ENCODE data around the gene DUSP10. TPM values are rescaled to one million over a fixed set of nuclear protein-coding genes. Genes with fewer than 3 reads are reported as not detected.

The DUSP10 gene
- total RNA-seq, 1 experiment from 2014 or later = 15.9 TPM

- no peaks in the 10 kb centered on the region for H3K36me3 Mint-ChIP-seq (ENCODE audit: insufficient read depth, unreplicated experiment)
- CTCF ChIA-PET = interaction anchor here (0.6 to 2.1 kb wide), 4 partner anchors 18 to 672 kb away, joined by 3 to 8 read pairs (median 3); no protein-coding TSS in a partner anchor
- POLR2A ChIA-PET = interaction anchor here (0.6 to 2.2 kb wide), 2 partner anchors 13 to 41 kb away, joined by 3 to 6 read pairs; no protein-coding TSS in a partner anchor
Observed at GRCh38 chr1:221783437-221783836, 41.5 kb upstream of the DUSP10 start.

DNA sequence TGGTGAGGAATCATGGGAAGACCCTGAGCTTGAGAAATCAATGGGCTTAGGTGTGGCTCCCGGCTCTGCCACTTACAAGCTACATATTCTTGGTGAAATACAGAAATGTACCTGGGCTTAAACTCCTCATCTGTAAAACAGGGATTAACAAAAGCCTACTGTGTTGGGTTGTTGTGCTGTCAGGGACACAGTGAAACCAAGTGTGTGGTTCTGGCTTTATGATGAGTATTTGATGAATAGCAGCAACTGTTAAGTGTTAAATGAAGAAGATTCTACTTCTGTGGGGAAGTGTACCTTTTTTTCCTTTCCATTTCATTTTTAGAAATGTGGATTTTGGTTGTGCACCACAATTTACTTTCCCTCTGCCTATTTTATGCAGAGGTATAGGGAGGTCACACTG is 41.1 kb upstream of the DUSP10 start:
- ChIA-PET CTCF (interaction anchor here (0.7 to 2.1 kb wide), 3 partner anchors 19 to 672 kb away, joined by 3 to 8 read pairs (median 3); no protein-coding TSS in a partner anchor), POLR2A (interaction anchor here (0.6 to 2.2 kb wide), 3 partner anchors 13 to 109 kb away, joined by 3 to 6 read pairs (median 3); no protein-coding TSS in a partner anchor)
- Mint-ChIP-seq H3K27me3 (ENCODE audit: insufficient read depth, unreplicated experiment) (no peaks in the 10 kb centered on the region), H3K4me1 (ENCODE audit: insufficient read depth, unreplicated experiment) (no peaks in the 10 kb centered on the region), H3K36me3 (ENCODE audit: insufficient read depth, unreplicated experiment) (no peaks in the 10 kb centered on the region), H3K4me3 (ENCODE audit: unreplicated experiment) (no peak overlapping the region), H3K27ac (ENCODE audit: low read depth, unreplicated experiment) (no peak overlapping the region), H3K9me3 (ENCODE audit: unreplicated experiment) (no peaks in the 10 kb centered on the region)
- BruUV-seq (replicated peaks) = no TSS peak
- no peak for DNase-seq (ENCODE audit: unreplicated experiment)
- TF ChIP-seq CTCF (IDR thresholded peaks at IDR 0.05; ENCODE audit: unreplicated experiment) = no peak
- intact Hi-C loops (cut with micrococcal nuclease) = no loop called here

More at GRCh38 chr1:221783437-221783836, 41.5 kb upstream of the DUSP10 start:
- Mint-ChIP-seq H3K4me3 (ENCODE audit: unreplicated experiment) (no peak overlapping the region), H3K9me3 (ENCODE audit: unreplicated experiment) (no peaks in the 10 kb centered on the region), H3K27me3 (ENCODE audit: insufficient read depth, unreplicated experiment) (no peaks in the 10 kb centered on the region), H3K27ac (ENCODE audit: low read depth, unreplicated experiment) (no peak overlapping the region), H3K4me1 (ENCODE audit: insufficient read depth, unreplicated experiment) (no peaks in the 10 kb centered on the region)
- intact Hi-C loops (cut with micrococcal nuclease) = no loop called here
- no peak for TF ChIP-seq CTCF (IDR thresholded peaks at IDR 0.05; ENCODE audit: unreplicated experiment)
- no peak for DNase-seq (ENCODE audit: unreplicated experiment)
- BruUV-seq (replicated peaks) = no TSS peak

GRCh38 chr1:221782477-221782876 is 40.6 kb upstream of the DUSP10 start:
- intact Hi-C loops (cut with micrococcal nuclease) = no loop called here
- Mint-ChIP-seq H3K27me3 (ENCODE audit: insufficient read depth, unreplicated experiment) (no peaks in the 10 kb centered on the region), H3K9me3 (ENCODE audit: unreplicated experiment) (no peaks in the 10 kb centered on the region), H3K4me3 (ENCODE audit: unreplicated experiment) (no peak overlapping the region), H3K27ac (ENCODE audit: low read depth, unreplicated experiment) (no peak overlapping the region), H3K36me3 (ENCODE audit: insufficient read depth, unreplicated experiment) (no peaks in the 10 kb centered on the region), H3K4me1 (ENCODE audit: insufficient read depth, unreplicated experiment) (no peaks in the 10 kb centered on the region)
- no peak for DNase-seq (ENCODE audit: unreplicated experiment)
- POLR2A ChIA-PET = interaction anchor here (0.6 to 2.2 kb wide), 6 partner anchors 12 to 206 kb away, joined by 3 to 6 read pairs (median 3); no protein-coding TSS in a partner anchor
- CTCF ChIA-PET = interaction anchor here (0.7 to 1.1 kb wide), 3 partner anchors 18 to 24 kb away, joined by 3 to 4 read pairs (median 3); no protein-coding TSS in a partner anchor
- BruUV-seq (replicated peaks) = no TSS peak
- no peak for TF ChIP-seq CTCF (IDR thresholded peaks at IDR 0.05; ENCODE audit: unreplicated experiment)

DNA sequence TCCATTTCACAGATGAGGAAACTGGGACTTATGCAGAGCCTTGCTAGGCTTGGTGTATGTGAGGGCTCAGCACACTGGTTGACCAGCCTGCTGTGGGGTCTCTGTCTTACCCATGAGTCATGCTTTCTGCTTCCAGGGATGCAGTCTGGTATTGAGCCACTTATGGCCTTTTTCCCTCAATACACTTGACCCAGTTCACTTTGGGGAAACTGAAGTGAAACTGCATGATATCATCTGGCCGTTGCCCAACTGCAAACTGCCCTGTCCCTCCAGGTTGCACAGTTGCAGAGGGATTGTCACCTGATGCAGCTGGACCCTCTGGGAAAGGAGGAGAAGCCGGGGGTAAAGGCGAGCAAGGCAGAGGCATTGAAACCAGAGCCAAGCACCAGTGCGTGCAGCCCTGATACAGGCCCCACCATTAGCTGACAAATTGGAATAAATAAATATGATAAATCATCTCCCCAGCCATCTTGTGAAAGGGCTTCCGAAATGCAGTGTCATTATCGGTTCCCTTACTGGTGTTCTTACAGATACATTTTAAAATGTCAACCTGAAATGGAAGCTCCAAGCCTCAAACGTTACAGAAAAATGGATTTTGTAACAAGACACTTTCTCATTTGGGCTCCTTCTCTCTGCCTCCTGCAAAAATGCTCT is 39.3 kb upstream of the DUSP10 start:
- POLR2A ChIA-PET = interaction anchor here (0.8 to 1.3 kb wide), 4 partner anchors 9 to 111 kb away, joined by 3 to 5 read pairs (median 3); no protein-coding TSS in a partner anchor
- H3K36me3 Mint-ChIP-seq (ENCODE audit: insufficient read depth, unreplicated experiment) = no peaks in the 10 kb centered on the region
- no peak overlapping the region for H3K4me3 Mint-ChIP-seq (ENCODE audit: unreplicated experiment)
- no peak overlapping the region for H3K27ac Mint-ChIP-seq (ENCODE audit: low read depth, unreplicated experiment)
- CTCF ChIA-PET = interaction anchor here (0.5 to 1.6 kb wide), 3 partner anchors 15 to 579 kb away, joined by 3 to 4 read pairs (median 3); no protein-coding TSS in a partner anchor
- DNase-seq (ENCODE audit: unreplicated experiment) = no peak
- H3K4me1 Mint-ChIP-seq (ENCODE audit: insufficient read depth, unreplicated experiment) = no peaks in the 10 kb centered on the region
- no peaks in the 10 kb centered on the region for H3K9me3 Mint-ChIP-seq (ENCODE audit: unreplicated experiment)
- intact Hi-C loops (cut with micrococcal nuclease) = no loop called here
- TF ChIP-seq CTCF (IDR thresholded peaks at IDR 0.05; ENCODE audit: unreplicated experiment) = no peak
- no peaks in the 10 kb centered on the region for H3K27me3 Mint-ChIP-seq (ENCODE audit: insufficient read depth, unreplicated experiment)
- no TSS peak for BruUV-seq (replicated peaks)
